T-helper 9 cell (primary cell): ENCODE measurements around the gene MAGI1.
"Not testable (repeated sequence)": the region's sequence is repeated elsewhere in the genome, so short reads cannot be mapped to it uniquely, and the experiment has no call there.

ENCODE experiments used
- DNase-seq: peaks from one replicate; pipeline ENCODE4 v3.0.0-alpha.2; 2020

Gene MAGI1

GRCh38 chr3:65871305-65872141, 167.2 kb downstream of the MAGI1 start:
- DNase-seq, result no peak

GRCh38 chr3:65869798-65870197, 168.9 kb downstream of the MAGI1 start:
- no peak for DNase-seq

GRCh38 chr3:65867463-65868210, 171.1 kb downstream of the MAGI1 start:
- DNase-seq, result no peak

- DNase-seq, result no peak
Measured at GRCh38 chr3:65864357-65864904, 174.3 kb downstream of the MAGI1 start.

- no peak for DNase-seq
Measured at GRCh38 chr3:65861718-65862117, 177.0 kb downstream of the MAGI1 start.

- not testable (repeated sequence) for DNase-seq
Measured at GRCh38 chr3:65859612-65860011, 179.1 kb downstream of the MAGI1 start.

GRCh38 chr3:65858749-65859148, 180.0 kb downstream of the MAGI1 start:
- no peak for DNase-seq

- no peak for DNase-seq
Measured at GRCh38 chr3:65857327-65857726, 181.4 kb downstream of the MAGI1 start.

GRCh38 chr3:65856907-65857306, 181.8 kb downstream of the MAGI1 start:
- no peak for DNase-seq

- no peak for DNase-seq
Measured at GRCh38 chr3:65855370-65856100, 183.2 kb downstream of the MAGI1 start.

- DNase-seq, result no peak
Measured at GRCh38 chr3:65854606-65855304, 184.0 kb downstream of the MAGI1 start.

GRCh38 chr3:65851827-65852226, 186.9 kb downstream of the MAGI1 start:
- DNase-seq, result no peak

- DNase-seq, result no peak
Measured at GRCh38 chr3:65850261-65850660, 188.5 kb downstream of the MAGI1 start.

- no peak for DNase-seq
Measured at GRCh38 chr3:65848024-65848423, 190.7 kb downstream of the MAGI1 start.

- DNase-seq, result no peak
Measured at GRCh38 chr3:65846936-65847335, 191.8 kb downstream of the MAGI1 start.

GRCh38 chr3:65844370-65844769, 194.3 kb downstream of the MAGI1 start:
- no peak for DNase-seq

GRCh38 chr3:65843732-65844131, 195.0 kb downstream of the MAGI1 start:
- DNase-seq, result no peak

GRCh38 chr3:65837604-65838003, 201.1 kb downstream of the MAGI1 start:
- no peak for DNase-seq

GRCh38 chr3:65836047-65836446, 202.7 kb downstream of the MAGI1 start:
- DNase-seq, result no peak

GRCh38 chr3:65833761-65834505, 204.8 kb downstream of the MAGI1 start:
- no peak for DNase-seq

- DNase-seq, result no peak
Measured at GRCh38 chr3:65831733-65832425, 206.8 kb downstream of the MAGI1 start.
